OCI-LY1 (cell line): Measurements from ENCODE around the gene SBK3.
"Not testable (repeated sequence)": the region's sequence is repeated elsewhere in the genome, so short reads cannot be mapped to it uniquely, and the experiment has no call there.

Experiments
- EZH2 ChIP-seq: fragments of 200-600 bp; sonication (generic), shearing (Covaris generic); IDR thresholded peaks from 2 replicates; pipeline ENCODE4 v1.8.0; 2017; ENCODE audit warnings: borderline replicate concordance, mixed run types, mild to moderate bottlenecking, antibody characterized with exemption, low read length, moderate library complexity, mixed read lengths
- TF ChIP-seq, protein P1 (sequence below): fragments of 200-600 bp; sonication (generic), shearing (Covaris generic); IDR thresholded peaks from 2 replicates; pipeline ENCODE4 v1.5.1; 2017; ENCODE audit warnings: mild to moderate bottlenecking, antibody characterized with exemption, low read length, moderate library complexity, mixed read lengths

DNA sequence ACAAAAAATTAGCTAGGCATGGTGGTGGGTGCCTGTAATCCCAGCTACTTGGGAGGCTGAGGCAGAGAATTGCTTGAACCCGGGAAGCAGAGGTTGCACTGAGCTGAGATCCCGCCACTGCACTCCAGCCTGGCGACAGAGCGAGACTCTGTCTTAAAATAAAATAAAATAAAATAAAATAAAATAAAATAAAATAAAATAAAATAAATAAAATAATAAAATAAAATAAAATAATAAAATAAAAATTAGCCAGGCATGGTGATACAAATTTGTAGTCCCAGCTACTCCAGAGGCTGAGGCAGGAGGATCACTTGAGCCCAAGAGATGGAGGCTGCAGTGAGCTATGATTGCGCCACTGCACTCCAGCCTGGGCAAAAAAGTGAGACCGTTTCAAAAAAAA lies 28.6 kb upstream of the SBK3 start:
- TF ChIP-seq, protein P1, sequence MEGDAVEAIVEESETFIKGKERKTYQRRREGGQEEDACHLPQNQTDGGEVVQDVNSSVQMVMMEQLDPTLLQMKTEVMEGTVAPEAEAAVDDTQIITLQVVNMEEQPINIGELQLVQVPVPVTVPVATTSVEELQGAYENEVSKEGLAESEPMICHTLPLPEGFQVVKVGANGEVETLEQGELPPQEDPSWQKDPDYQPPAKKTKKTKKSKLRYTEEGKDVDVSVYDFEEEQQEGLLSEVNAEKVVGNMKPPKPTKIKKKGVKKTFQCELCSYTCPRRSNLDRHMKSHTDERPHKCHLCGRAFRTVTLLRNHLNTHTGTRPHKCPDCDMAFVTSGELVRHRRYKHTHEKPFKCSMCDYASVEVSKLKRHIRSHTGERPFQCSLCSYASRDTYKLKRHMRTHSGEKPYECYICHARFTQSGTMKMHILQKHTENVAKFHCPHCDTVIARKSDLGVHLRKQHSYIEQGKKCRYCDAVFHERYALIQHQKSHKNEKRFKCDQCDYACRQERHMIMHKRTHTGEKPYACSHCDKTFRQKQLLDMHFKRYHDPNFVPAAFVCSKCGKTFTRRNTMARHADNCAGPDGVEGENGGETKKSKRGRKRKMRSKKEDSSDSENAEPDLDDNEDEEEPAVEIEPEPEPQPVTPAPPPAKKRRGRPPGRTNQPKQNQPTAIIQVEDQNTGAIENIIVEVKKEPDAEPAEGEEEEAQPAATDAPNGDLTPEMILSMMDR = not testable (repeated sequence)
- not testable (repeated sequence) for TF ChIP-seq EZH2
